HK-2 (cell line): ENCODE data around the gene UBAP2.
"Not testable (repeated sequence)": the region's sequence is repeated elsewhere in the genome, so short reads cannot be mapped to it uniquely, and the experiment has no call there.

Experiments used
- DNase-seq: peaks from one replicate; pipeline ENCODE4 v3.0.0-alpha.2; 2018; ENCODE audit not compliant: unreplicated experiment

The UBAP2 gene

DNA sequence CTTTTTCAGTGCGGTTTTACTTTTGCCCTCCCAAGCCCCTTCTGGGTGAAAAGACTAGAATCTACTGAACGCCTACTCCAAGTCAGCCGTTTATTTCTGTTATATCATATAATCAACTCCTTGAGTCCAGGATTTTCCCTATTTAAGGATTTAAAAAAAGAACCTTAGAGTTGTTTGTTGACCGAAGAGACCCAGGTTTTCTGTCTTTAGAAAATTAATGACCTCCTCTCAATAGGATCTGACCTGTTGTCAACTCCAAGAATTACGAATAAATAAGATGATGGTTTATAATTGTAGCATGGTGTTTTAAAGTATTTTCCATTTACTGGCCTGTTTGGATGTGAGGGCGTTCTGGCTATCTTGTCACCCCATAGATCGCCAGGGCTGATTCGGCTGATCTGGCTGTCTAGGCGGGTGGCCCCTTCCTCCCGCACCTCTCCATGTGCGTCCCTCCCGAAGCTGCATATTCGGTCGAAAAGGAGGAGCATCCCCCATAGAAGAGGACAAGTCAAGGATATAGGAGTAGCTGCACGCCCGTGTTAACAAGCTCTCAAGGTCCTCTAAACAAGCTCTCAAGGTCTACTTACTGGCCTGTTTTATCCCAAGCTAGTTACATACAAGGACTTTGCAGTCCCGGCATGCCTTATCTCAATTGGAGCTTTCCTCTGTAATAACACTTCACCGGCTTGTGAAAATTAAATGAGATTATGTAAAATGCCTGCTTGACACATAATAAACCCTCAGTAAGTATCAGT is 1.1 kb upstream of the UBAP2 start:
- DNase-seq, result no peak

DNA sequence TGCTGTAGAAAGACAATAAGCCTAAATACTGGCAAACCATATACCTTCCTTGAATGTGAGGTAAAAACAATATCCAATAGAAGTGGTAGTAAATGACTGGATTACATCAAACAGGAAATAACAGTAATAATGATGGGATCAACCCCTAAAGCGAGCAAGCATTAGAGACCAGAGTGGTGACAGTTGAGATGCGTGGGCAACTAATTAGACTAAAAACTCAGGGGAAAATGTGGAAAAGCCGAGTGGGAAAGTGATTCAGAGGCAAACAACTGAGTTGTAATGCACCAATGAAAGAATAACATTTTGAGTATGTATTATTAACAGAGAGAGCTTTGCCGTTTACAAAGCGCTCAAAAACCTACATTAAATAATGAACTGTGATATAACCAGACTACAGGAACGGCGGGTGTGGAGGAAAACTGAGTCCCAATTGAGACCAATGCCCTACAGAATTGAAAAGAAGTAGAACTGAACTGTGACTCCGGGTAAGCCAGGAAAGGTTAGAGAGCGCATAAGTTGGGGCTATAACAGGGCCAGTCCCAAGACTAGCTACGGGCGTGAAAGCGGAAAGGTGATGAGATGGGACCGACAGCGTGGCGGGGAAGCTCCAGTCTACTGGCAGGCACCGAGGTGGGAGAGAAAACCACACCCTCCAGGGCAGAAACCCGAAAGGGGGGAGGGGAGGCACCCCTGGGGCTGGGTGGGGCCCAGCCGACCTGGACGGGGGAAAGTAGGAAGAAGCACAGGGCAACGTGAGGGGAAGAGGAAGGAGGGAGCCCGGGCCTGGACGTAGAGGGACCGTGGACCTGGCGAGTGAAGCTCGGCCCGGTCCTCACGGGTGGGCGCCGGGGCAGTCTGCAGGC is 592 bp downstream of the UBAP2 start:
- DNase-seq, result peak; percentile 58

DNA sequence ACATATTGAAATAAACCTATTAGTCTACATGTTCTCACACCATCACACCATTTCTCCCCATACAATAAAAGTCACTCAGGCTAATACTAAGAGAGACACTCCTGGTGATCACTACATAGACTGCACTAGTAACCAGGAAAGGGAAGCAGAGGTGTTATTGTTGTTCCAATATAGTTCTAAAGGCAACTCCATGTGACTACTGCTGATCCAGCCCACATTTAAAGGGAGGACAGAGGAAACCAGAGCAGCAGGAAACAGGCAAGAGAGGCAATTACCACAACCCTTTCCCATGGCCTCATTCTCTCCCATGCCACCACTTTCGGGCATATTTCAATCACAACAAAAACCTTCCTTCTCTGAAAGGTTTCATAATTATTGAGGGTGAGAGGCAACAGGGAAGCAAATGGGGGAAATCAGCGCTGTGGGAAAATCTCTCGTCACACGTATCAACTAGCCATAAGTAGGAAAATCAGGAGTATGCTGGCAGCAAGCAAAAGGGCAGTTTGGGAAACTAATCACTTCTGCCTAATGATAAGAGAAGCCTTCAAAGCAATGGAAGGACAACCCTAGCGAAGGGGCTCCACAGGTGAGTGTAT is 1.8 kb downstream of the UBAP2 start:
- no peak for DNase-seq

DNA sequence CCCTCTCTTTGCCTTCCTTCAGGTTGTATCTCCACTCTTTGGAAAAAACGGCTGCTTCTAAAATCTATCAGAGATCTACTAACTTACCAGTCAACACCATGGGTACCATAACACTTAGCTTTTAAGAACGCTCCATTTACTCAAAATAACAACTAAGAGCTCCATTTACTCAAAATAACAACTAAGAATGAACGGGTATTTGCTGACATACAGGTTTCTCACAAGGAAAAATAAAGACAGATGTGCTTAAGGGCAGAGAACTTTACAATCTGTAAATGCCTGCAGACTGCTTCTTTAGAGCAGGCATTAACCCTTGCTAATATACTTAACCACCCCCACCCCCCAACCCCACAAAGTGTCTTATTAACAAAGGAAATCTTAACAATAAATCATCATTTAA is 2.8 kb downstream of the UBAP2 start:
- DNase-seq, result no peak

DNA sequence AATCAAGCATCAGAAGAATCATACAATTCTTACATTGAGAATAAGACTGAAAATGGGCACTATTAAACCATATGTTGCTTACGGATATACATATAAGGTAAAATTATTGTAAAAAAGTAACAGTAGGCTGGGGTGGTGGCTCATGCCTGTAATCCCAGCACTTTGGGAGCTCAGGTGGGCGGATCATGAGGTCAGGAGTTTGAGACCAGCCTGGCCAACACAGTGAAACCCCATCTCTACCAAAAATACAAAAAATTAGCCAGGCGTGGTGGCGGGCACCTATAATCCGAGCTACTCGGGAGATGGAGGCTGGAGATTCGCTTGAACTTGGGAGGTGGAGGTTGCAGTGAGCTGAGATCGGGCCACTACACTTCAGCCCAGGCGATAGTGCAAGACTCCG is 6.6 kb downstream of the UBAP2 start:
- not testable (repeated sequence) for DNase-seq

DNA sequence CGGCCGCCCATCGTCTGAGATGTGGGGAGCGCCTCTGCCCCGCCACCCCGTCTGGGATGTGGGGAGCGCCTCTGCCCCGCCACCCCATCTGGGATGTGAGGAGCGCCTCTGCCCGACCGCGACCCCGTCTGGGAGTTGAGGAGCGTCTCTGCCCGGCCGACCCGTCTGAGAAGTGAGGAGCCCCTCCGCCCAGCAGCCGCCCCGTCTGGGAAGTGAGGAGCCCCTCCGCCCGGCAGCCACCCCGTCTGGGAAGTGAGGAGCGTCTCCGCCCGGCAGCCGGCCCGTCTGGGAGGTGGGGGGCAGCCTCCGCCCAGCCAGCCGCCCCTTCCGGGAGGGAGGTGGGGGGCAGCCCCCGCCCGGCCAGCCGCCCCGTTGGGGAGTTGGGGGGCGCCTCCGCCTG is 9.8 kb downstream of the UBAP2 start:
- not testable (repeated sequence) for DNase-seq

DNA sequence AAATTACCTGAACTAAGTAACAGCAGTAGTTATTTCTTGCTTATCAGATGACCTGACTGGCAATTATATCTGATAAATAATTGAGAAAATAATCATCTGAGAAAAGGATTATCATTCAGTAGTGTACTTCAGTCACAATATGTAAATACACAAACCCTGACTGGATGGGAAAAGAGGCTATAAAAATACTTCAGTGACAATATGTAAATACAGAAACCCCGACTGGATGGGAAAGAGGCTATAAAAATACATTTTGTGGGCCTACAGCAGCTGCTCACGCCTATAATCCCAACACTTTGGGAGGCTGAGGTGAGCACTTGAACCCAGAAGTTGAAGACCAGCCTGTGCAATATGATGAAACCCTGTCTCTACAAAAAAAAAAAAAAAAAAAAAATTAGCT is 11.1 kb downstream of the UBAP2 start:
- no peak for DNase-seq

DNA sequence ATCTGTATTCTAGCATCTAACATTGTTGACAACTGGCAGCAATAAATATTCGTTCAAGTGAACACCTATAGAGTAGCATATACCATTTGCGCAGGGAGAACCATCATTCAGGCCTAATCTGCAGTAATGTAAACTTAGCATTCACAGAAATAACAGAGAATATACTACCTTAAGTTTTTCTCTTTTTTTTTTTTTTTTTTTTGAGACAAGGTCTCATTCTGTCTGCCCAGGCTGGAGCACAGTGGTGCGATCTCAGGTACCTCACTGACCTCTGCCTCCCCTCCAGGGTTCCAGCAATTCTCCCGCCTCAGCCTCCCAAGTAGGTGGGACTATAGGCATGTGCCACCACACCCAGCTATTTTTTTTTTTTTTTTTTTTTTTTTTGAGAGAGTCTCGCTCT is 12.1 kb downstream of the UBAP2 start:
- no peak for DNase-seq

DNA sequence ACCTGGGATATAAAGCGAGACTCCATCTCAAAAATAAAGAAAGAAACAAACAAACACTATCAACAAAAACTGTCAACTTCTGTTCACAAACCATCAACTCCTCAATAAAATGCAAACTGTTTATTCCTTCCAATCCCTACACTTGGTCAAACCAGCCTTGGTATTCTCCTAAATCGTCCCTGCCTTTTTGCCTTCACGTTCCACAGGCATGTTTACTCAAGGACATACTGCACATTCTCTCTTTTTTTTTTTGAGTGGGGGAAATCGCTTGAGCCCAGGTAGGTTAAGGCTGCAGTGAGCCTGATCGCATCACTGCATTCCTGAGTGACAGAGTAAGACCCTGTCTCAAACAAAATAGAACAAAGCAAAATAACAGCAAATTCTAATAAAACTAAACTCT is 13.0 kb downstream of the UBAP2 start:
- no peak for DNase-seq

DNA sequence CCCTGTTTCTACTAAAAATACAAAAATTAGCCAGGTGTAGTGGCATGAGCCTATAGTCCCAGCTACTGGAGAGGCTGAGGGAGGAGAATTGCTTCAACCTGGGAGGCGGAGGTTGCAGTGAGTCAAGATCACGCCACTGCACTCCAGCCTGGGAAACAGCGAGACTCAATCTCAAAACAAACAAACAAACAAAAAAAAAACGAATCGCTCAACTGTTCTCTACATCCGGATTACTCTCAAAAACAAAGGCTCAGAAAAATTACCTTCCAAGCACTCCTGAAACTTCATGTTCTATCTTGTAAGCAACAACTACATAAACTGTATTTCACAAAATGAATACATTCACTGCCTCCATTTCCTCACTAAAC is 14.0 kb downstream of the UBAP2 start:
- DNase-seq, result no peak

DNA sequence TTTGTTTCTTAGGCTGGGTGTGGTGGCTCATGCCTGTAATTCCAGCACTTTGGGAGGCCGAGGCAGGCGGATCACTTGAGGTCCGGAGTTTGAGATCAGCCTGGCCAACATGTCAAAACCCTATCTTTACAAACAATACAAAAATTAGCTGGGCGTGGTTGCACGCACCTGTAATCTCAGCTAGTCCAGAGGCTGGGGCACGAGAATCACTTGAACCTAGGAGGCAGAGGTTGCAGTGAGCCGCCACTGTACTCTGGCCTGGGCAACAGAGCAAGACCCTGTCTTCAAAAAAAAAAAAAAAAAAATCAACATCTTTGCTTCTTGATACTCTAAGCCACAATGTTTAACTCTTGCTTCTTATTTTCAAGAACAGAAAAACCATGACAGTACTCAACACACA is 16.1 kb downstream of the UBAP2 start:
- no peak for DNase-seq

DNA sequence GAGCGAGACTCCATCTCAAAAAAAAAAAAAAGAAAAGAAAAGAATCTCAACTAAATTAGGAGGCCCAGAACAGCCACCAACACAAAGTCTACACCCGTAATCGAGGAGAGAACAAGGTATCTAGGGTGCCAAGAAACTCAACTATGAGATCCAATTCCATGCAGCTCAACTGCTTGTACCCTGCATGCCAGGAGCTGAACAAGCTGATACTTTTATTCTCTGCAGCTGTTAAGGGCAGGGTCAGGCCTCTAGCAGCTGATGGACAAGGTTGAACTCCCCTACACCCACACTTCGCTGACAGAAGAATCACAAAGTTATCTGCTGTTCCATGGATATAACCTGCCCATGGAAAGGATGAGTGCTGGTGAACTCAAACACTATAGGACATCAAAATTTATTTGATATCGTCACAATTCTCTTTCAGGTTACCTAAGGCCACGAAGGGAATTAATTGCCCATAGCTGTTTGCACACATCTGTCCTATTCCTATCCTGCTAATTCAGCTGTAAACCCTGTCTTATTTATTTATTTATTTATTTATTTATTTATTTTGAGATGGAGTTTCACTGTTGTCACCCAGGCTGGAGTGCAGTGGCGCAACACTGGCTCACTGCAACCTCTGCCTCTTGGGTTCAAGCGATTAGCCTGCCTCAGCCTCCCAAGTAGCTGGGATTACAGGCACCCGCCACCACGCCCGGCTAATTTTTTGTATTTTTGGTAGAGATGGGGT is 20.7 kb downstream of the UBAP2 start:
- no peak for DNase-seq

DNA sequence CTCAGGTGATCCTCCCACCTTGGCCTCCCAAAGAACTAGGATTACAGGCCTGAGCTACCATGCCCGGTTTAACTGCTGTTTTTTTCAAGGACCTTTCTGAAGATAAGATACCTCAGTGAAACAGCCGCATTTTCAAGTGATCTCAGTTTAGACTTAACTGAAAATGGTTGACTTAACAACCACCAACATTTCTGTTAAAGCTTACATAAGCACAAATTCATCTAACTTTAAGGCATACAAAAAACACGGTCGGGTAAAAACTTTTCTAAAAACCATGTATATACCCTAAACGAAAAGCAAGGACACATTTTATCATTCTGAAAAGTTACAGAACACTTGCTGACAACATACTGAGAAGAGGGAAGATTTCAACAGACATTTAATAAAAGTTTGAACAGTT is 22.9 kb downstream of the UBAP2 start:
- no peak for DNase-seq

DNA sequence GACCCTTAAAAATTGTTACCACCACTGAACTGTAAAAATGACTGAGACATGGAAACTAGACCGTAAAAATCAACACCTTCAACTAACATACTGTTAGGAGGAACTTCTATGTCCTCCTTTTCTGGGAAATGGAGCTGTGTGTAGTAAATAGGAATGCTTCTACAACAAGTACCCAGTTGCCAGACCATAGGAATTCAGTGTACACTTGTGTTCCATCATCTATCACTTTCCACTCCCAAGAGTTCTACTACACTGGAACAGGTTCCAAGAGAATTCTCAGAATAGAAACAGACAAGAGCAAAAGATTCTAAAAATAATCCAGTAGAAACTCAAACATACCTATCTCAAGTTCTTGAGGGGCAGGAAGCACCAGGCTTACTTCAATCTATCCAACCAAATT is 23.6 kb downstream of the UBAP2 start:
- no peak for DNase-seq

DNA sequence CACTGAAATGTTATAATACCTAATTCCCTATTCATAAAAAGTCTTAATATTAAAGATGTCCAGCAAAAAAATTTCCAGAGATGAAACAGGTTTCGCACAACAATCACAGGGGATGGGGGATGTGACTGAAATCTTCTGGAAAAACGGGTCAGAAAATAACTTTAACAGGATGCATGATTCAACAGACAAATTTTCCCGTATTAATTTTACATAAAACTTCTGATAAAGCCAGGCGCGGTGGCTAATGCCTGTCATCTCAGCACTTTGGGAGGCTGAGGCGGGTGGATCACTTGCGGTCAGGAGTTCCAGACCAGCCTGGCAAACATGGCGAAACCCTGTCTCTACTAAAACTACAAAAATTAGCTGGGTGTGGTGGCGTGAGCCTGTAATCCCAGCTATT is 24.2 kb downstream of the UBAP2 start:
- not testable (repeated sequence) for DNase-seq

DNA sequence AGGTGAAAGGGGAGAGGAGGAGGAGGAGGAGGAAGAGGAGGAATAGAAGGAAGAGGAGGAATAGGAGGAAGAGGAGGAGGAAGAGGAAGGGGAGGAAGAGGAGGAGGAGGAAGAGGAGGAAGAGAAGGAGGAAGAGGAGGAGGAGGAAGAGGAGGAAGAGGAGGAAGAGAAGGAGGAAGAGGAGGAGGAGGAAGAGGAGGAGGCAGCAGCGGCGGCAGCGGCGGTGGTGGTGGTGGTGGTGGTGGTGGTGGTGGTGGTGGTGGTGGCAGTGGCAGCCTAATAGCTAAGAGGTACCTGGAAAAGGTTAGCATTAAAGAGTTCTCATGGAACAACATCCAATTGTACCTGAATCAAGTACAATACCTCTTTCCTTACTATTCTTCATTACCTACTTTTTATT is 32.5 kb downstream of the UBAP2 start:
- DNase-seq, result no peak

DNA sequence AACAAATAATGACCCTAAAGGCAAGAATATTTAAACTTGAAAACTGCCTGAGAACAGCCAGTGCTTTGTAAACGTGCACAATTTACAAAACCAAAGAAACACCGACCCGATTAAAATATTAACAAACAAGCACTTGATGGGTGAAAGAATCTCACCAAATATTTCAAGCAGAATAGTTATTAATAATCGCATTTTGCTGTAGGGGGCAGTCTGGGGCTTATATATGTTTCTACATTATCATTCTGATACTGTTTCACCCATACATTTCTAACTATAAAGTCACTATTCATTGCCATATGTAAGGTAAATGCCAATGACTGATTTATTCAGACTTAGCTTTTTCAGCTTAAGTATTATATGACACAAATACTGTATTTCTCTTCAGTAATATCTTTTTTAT is 37.7 kb downstream of the UBAP2 start:
- DNase-seq, result no peak

DNA sequence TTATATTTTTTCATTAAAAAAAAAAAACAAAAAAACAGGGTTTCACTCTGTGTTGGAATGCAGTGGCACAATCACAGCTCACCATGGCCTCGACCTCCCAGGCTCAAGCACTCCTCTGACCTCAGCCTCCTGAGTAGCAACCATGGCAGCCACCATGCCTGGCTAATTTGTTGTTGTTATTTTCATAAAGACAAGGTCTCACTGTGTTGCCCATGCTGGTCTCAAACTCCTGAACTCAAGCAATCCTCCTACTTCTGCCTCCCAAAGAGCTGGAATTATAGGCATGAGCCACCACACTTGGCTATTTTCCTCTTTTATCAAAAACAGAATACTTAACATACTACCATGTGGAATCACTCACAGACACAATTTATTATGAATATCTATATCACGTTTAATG is 46.7 kb downstream of the UBAP2 start:
- DNase-seq, result no peak

DNA sequence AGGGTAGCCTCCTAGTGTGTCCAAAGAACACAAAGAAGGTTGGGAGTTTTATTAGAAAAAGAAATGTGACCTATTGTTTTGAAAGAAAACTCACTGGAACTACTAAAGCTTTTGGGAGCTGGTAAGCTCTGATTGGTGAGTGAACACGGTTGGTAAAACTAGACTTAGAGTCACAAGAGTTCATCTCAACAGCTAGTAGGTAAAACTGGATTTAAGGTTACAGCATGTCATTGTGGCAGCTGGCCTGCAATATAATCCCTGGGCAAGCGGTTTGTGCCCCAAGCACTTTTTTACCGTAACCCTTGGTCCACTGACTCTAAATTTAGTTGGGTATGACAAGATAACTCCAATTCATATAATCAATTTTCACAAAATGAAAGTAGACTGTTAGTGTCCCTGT is 47.4 kb downstream of the UBAP2 start:
- DNase-seq, result no peak

DNA sequence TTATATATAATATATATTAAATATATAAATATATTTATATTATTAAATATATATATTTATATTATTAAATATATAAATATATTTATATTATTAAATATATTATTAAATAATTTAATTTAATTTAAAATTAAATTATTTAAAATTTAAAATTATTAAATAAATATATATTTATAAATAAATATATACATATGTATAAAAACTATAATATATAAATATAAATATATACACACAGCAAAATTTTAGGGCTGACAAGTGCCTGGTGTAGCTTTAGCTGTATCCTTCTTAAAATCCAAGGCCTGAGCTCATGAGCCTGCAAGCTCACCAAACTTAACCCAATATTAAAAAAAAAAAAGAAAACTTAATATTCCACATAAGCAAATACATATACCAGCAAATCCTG is 53.2 kb downstream of the UBAP2 start:
- no peak for DNase-seq

DNA sequence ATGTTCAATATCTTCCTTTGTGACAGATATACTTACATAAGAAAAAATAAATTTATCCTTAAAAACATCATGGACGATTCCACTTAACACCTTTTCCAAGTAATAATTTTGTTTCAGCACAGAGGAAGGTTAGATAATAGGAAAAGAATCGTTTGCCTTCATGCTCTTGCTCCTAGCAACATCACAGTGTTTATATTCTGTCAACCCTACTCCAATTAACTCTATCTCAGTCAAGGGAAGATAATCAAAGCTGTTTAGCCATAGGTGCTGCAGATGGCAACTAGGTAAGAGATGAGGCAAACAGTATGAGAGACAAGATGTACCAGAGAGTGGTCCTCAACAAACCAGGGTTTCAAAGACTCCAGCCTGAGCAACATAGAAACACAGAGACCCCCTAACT is 55.6 kb downstream of the UBAP2 start:
- DNase-seq, result no peak

DNA sequence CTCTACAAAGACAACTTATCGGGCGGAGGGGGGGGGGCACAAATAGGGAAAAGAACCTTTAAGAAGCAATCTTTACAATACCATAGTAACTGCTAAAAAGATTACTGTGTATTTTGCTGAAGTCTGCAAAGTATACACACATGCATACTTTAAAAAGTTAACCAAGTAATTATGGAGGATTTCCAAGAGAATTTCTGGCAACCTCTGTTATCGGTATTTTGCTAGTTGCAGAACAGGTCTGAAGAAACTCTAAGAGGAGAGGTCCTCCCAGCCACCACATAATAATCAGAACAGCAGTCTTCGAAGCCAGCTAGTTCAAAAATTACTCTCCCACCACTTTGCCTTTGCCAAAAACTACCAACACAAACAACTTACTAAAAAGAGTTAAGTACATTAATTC is 56.1 kb downstream of the UBAP2 start:
- no peak for DNase-seq
